Neutrophil (primary cell): ENCODE data around the gene CENPU.
A peak's percentile ranks its signal among the peaks of the same experiment; 100 is the strongest.

Source experiments
- H3K27ac ChIP-seq: fragments of 200-600 bp; sonication (generic); 2 replicates; pipeline ENCODE4 v1.5.1; 2016; ENCODE audit warnings: mild to moderate bottlenecking, moderate library complexity
- H3K27me3 ChIP-seq: fragments of 200-600 bp; sonication (generic); 2 replicates; pipeline ENCODE4 v1.6.0; 2016; ENCODE audit warnings: mild to moderate bottlenecking
- H3K36me3 ChIP-seq: fragments of 200-600 bp; sonication (generic); 2 replicates; pipeline ENCODE4 v1.5.1; 2017
- H3K4me1 ChIP-seq, 2 experiments: fragments of 200-600 bp in 1 of 2; sonication (generic) in 1 of 2; 1 replicate in 1 of 2; 2 replicates in 1 of 2; pipeline versions ENCODE4 v1.5.1 to v1.6.1; 2013 to 2016; ENCODE audit warnings: low read depth in 1 of 2, low read length in 1 of 2, mild to moderate bottlenecking in 1 of 2, moderate library complexity in 1 of 2; ENCODE audit not compliant: control insufficient read depth in 1 of 2, insufficient read depth in 1 of 2
- H3K4me3 ChIP-seq, 2 experiments: fragments of 200-600 bp in 1 of 2; sonication (generic) in 1 of 2; 1 replicate in 1 of 2; 2 replicates in 1 of 2; pipeline ENCODE4 v1.5.1; 2013 to 2016; ENCODE audit warnings: low read depth in 1 of 2, low read length in 1 of 2, mild to moderate bottlenecking in 1 of 2, moderate library complexity in 1 of 2
- H3K9me3 ChIP-seq: fragments of 200-600 bp; sonication (generic); 2 replicates; pipeline ENCODE4 v1.5.1; 2016
- CTCF ChIP-seq: fragments of 200-600 bp; sonication (generic); IDR thresholded peaks from 2 replicates; pipeline ENCODE4 v1.5.1; 2016; ENCODE audit warnings: antibody characterized with exemption

CENPU gene

DNA sequence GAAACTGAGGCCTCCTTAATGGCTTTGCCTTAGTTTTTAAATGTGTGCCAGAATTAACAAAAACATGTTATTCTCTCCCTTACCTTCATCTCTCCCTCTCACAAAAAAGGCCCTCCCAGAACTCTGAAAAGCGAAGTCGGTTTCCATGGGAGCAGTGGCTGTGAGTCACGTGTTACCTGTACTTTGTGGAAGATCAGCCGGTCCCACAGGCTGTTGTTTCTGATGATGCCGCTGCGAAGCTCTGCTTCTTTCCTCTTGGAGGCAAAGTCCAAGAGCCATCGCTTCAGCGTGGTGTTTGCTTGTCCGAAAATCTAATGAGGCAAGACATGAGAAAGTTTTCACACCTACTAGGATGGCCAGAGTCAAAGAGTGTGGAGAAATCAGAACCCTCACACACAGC, 32.5 kb upstream of the CENPU start:
- Histone ChIP-seq H3K4me3 (no peak overlapping the region), H3K27ac (no peak overlapping the region), H3K4me1 (no peaks in the 10 kb centered on the region), H3K36me3 (peaks cover 100% of the 10 kb centered on the region), H3K9me3 (peaks cover 31% of the 10 kb centered on the region), H3K27me3 (no peaks in the 10 kb centered on the region)
- no peak for TF ChIP-seq CTCF

GRCh38 chr4:184765473-184766340, 31.8 kb upstream of the CENPU start:
- no peak overlapping the region for H3K4me3 ChIP-seq
- H3K4me1 ChIP-seq: no peaks in the 10 kb centered on the region
- H3K9me3 ChIP-seq: peaks cover 36% of the 10 kb centered on the region
- TF ChIP-seq CTCF: no peak
- H3K27me3 ChIP-seq: no peaks in the 10 kb centered on the region
- H3K36me3 ChIP-seq: peaks cover 100% of the 10 kb centered on the region
- H3K27ac ChIP-seq: peak overlapping the region; percentile 25

GRCh38 chr4:184764601-184765000, 30.7 kb upstream of the CENPU start:
- Histone ChIP-seq H3K27ac (peak overlapping the region; percentile 23), H3K9me3 (peaks cover 47% of the 10 kb centered on the region), H3K4me3 (no peak overlapping the region), H3K27me3 (no peaks in the 10 kb centered on the region), H3K4me1 (no peaks in the 10 kb centered on the region), H3K36me3 (peaks cover 100% of the 10 kb centered on the region)
- no peak for TF ChIP-seq CTCF

DNA sequence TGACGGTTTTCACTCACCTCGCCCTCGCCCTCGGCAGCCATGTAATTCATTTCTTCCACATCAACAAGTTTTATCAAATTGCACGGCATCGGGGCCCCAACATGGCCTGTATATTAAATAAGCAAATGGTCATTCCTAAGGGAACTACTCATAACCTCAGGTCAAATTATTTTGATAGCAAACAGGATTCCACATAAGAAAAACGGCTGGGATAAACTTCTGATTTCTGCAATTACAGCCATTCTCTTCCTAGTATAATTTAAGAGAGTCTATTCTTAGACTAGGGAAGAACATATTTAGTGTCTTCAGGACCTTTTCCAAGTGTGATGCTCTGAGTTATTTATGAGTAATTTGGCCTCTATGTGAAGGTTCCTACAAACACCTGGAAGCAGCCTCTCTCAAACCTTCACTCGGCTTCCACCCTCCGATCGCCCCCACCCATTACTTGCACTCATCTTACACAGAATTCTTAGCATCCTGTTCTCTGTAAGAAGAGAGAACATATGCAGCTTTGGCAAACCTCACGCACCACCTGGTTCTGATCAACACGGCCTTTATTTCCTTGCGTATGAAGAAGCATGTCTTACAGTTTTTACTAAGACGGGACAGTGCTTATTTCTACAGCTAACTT, 29.4 kb upstream of the CENPU start:
- peaks cover 100% of the 10 kb centered on the region for H3K36me3 ChIP-seq
- H3K4me1 ChIP-seq: no peaks in the 10 kb centered on the region
- H3K4me3 ChIP-seq: no peak overlapping the region
- peaks cover 41% of the 10 kb centered on the region for H3K9me3 ChIP-seq
- peak overlapping the region; percentile 47 for H3K27ac ChIP-seq
- TF ChIP-seq CTCF: no peak
- no peaks in the 10 kb centered on the region for H3K27me3 ChIP-seq

- TF ChIP-seq CTCF: no peak
- Histone ChIP-seq H3K9me3 (peaks cover 47% of the 10 kb centered on the region), H3K36me3 (peaks cover 100% of the 10 kb centered on the region), H3K27ac (peak overlapping the region; percentile 47), H3K4me1 (no peaks in the 10 kb centered on the region), H3K27me3 (no peaks in the 10 kb centered on the region), H3K4me3 (no peak overlapping the region)
These were observed 28.2 kb upstream of the CENPU start for GRCh38 chr4:184762100-184762499.
